Body of pancreas (tissue), 4 donors: ENCODE data around the gene LYST. TPM values are rescaled to one million over a fixed set of nuclear protein-coding genes. Genes with fewer than 3 reads are reported as not detected.

Experiments used
- ATAC-seq: fragments of 150-250 bp; one replicate; pipeline ENCODE4 v1.9.1; 2016
- DNase-seq, 4 donors: peaks; one replicate each; pipeline ENCODE4 v3.0.0-alpha.2; 2019
- H3K27ac ChIP-seq, 4 donors: fragments of 200-600 bp; sonication (generic); 1 replicate in 3 of 4; 2 replicates in 1 of 4; pipeline versions ENCODE4 v1.5.1 to v1.6.1; 2016 to 2019; ENCODE audit warnings: mild to moderate bottlenecking in 1 of 4, mixed read lengths in 1 of 4, moderate library complexity in 1 of 4
- H3K27me3 ChIP-seq, 2 donors: fragments of 200-600 bp; sonication (generic); one replicate each; pipeline ENCODE4 v1.6.0; 2016; ENCODE audit warnings: mild to moderate bottlenecking in 1 of 2
- H3K36me3 ChIP-seq, 2 donors: fragments of 200-600 bp; sonication (generic); replicated peaks in 1 of 2; 2 replicates each; pipeline ENCODE4 v1.5.1; 2016; ENCODE audit warnings: low read depth in 2 of 2; ENCODE audit not compliant: insufficient read depth in 1 of 2
- H3K4me1 ChIP-seq: fragments of 200-600 bp; sonication (generic); one replicate; pipeline ENCODE4 v1.6.0; 2016
- H3K4me3 ChIP-seq, 2 donors: fragments of 200-600 bp; sonication (generic); 1 replicate in 1 of 2; 2 replicates in 1 of 2; pipeline ENCODE4 v1.5.1; 2016 to 2019
- H3K9me3 ChIP-seq, 3 donors: fragments of 200-600 bp; sonication (generic); 1 replicate in 2 of 3; 2 replicates in 1 of 3; pipeline ENCODE4 v1.5.1; 2016
- CTCF ChIP-seq, 7 experiments: fragments of 450-650 bp in 4 of 7; fragments of 200-600 bp in 3 of 7; sonication (generic) in 3 of 7; IDR thresholded peaks; one replicate each; pipeline ENCODE4 v1.5.1; 2016 to 2019; ENCODE audit warnings: antibody characterized with exemption in 7 of 7
- POLR2A ChIP-seq, 3 donors: fragments of 450-650 bp; IDR thresholded peaks; one replicate each; pipeline ENCODE4 v1.6.1; 2016; ENCODE audit warnings: antibody characterized with exemption in 3 of 3, mild to moderate bottlenecking in 2 of 3
- WGBS, 2 donors: methylation state at CpG; one replicate each; pipeline ENCODE4 v1.1.5; 2017; 5-methylcytosine and 5-hydroxymethylcytosine counted together
- intact Hi-C: fragments of 100-400 bp; cut with DNase I; formaldehyde crosslinking; loops from one replicate; pipeline ENCODE4 v1.15.1; 2023
- total RNA-seq, 2 donors: library from RNA; depleted of rRNA; stranded (reverse); fragments of >200 nt; gene quantifications; one replicate each; pipeline ENCODE4 v1.1.0, GENCODE V29; 2016

Gene LYST
- total RNA-seq, 2 donors from 2014 or later = 16.5 to 21.0 TPM

DNA sequence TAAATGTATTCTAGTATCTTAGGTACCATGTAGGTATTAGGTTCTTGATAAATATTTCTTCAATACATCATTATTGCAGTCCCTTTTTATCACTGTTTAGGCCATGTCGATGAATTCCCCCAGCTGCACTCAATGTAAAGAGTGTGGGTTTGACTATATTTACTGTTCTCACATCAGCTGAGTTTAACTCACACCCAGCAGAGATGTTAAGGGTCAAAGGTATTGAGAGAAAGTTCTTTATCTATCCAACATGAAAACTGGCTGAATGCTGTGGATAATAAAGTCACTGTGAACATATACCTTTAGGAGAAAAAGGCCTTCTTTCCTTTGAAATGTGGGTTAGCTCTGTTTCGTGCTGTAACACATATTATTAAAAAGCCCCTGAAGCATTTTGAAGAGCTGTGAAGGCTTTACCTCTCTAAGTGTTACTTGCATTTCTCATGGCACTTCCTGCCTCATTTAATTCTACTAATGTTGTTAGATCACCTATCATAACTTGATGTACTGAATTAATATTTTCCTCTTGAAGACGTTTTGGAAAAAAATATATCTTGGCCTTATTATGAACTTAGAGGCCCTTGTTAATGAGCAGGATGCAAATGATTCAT lies 19.1 kb upstream of the LYST start:
- H3K27ac ChIP-seq = no peak overlapping the region
- no peaks in the 10 kb centered on the region for H3K36me3 ChIP-seq
- ATAC-seq = no peak
- 59 to 71% methylated on average over 3 of the region's 3 CpGs for WGBS, 2 donors
- H3K27me3 ChIP-seq = no peaks in the 10 kb centered on the region
- no peak overlapping the region for H3K4me3 ChIP-seq
- intact Hi-C loops = no loop called here
- DNase-seq = no peak
- no peak for TF ChIP-seq CTCF (IDR thresholded peaks at IDR 0.05)
- no peak for TF ChIP-seq POLR2A (IDR thresholded peaks at IDR 0.05)
- no peaks in the 10 kb centered on the region for H3K9me3 ChIP-seq
- peaks cover 13% of the 10 kb centered on the region for H3K4me1 ChIP-seq

- peak; percentile 83 to 90 (median 88) for DNase-seq
- Histone ChIP-seq H3K27ac (peak overlapping the region in 2 of 4 donors; percentile 15 to 44), H3K4me3 (no peak overlapping the region), H3K9me3 (no peaks in the 10 kb centered on the region), H3K36me3 (no peaks in the 10 kb centered on the region), H3K4me1 (peaks cover 13% of the 10 kb centered on the region), H3K27me3 (no peaks in the 10 kb centered on the region)
- peak; percentile 90 for ATAC-seq
- intact Hi-C loops = no loop called here
- TF ChIP-seq POLR2A (IDR thresholded peaks at IDR 0.05) = peak in 2 of 3 donors; percentile 29 to 38
- TF ChIP-seq CTCF (IDR thresholded peaks at IDR 0.05) = no peak
- WGBS, 2 donors = 22 to 26% methylated on average over 10 to 12 of the region's 12 CpGs
Observed at GRCh38 chr1:235883261-235883927, 16.7 kb upstream of the LYST start.

DNA sequence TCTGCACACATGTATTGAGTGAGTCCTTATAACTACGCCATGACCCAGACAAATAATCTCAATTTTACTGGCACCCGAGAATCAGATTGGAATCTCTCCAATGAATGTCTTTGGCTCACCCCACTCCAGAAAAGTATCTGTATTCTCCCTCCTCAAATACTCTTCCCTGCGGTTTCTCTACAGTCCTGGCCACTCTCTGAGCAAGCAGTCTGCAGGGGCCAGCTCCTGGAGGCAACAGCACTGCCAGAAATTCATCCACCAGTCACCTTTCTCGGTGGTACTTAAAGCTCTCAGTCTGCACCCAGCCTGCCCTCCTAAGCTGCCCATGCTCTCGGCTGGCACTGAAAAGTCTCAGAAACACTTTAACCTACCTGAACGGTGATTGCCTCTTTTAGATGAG lies 16.1 kb upstream of the LYST start:
- H3K4me3 ChIP-seq = no peak overlapping the region
- TF ChIP-seq CTCF (IDR thresholded peaks at IDR 0.05) (no peak), POLR2A (IDR thresholded peaks at IDR 0.05) (no peak)
- H3K4me1 ChIP-seq = peaks cover 13% of the 10 kb centered on the region
- ATAC-seq (peak; percentile 33), DNase-seq (peak in 1 of 4 donors; percentile 29)
- 50 to 62% methylated on average over 6 of the region's 6 CpGs for WGBS, 2 donors
- no peaks in the 10 kb centered on the region for H3K27me3 ChIP-seq
- no peaks in the 10 kb centered on the region for H3K36me3 ChIP-seq
- peak overlapping the region in 2 of 4 donors; percentile 15 to 44 for H3K27ac ChIP-seq
- intact Hi-C loops = no loop called here
- H3K9me3 ChIP-seq = no peaks in the 10 kb centered on the region

DNA sequence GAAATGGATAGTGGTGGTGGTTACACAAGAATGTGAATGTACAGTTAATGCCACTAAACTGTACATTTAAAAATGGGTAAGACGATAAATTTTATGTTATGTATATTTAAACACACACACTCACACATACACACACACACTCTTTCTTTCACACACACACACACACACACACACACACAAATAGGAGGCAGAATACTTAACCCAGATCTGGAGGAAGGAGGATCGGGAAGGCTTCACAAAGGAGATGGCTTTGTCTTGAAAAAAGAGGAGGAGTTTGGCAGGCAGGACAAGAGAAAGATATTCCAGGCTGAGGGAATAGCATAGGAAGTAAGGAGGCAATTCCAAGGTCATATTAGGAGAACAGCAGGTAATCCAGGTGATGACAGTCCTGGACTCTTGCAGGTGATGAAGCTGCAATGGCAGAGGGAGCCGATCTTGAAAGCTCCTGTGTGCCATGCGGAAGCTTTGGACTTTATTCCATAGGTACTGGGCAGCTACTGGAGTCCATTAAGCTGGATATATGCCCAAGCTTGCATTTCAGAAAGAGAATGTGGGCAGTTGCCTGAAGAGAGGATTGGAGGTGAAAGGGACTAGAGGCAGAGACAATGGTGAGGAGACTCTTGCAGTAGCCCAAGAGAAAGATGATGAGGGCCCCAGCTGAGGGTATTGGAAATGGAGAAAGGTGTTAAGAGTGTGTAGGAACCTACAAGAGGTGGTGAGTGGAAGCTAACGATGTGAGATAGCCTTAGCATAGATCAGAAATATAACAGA lies 15.4 kb upstream of the LYST start:
- intact Hi-C loops = no loop called here
- 80 to 87% methylated on average over 5 of the region's 5 CpGs for WGBS, 2 donors
- TF ChIP-seq CTCF (IDR thresholded peaks at IDR 0.05) (no peak), POLR2A (IDR thresholded peaks at IDR 0.05) (no peak)

More for the DNA sequence above, 15.4 kb upstream of the LYST start:
- ATAC-seq (no peak), DNase-seq (no peak)
- H3K9me3 ChIP-seq = no peaks in the 10 kb centered on the region
- no peaks in the 10 kb centered on the region for H3K36me3 ChIP-seq
- peaks cover 13% of the 10 kb centered on the region for H3K4me1 ChIP-seq
- H3K27me3 ChIP-seq = no peaks in the 10 kb centered on the region
- no peak overlapping the region for H3K4me3 ChIP-seq
- no peak overlapping the region for H3K27ac ChIP-seq
